DMS114 treated with DMSO at 0.1 percent for 48 hours (cell line): ENCODE results near the gene RMND1.
"Not testable (repeated sequence)": the region's sequence is repeated elsewhere in the genome, so short reads cannot be mapped to it uniquely, and the experiment has no call there.

Experiments
- DNase-seq: peaks from one replicate; lab custom pipeline; 2025; ENCODE audit not compliant: unreplicated experiment; lab: John Stamatoyannopoulos, UW

RMND1 gene

GRCh38 chr6:151452750-151453427 is 963 bp upstream of the RMND1 start:
- DNase-seq, result no peak

- no peak for DNase-seq
These were observed 443 bp downstream of the RMND1 start for GRCh38 chr6:151451417-151451949.

GRCh38 chr6:151450928-151451327 is 998 bp downstream of the RMND1 start:
- DNase-seq, result not testable (repeated sequence)

GRCh38 chr6:151448623-151449022 is 3.3 kb downstream of the RMND1 start:
- no peak for DNase-seq

- no peak for DNase-seq
These were observed 4.7 kb downstream of the RMND1 start for GRCh38 chr6:151447237-151447636.

GRCh38 chr6:151445482-151445881 is 6.4 kb downstream of the RMND1 start:
- no peak for DNase-seq

- no peak for DNase-seq
These were observed 7.9 kb downstream of the RMND1 start for GRCh38 chr6:151443911-151444621.

GRCh38 chr6:151443454-151443853 is 8.5 kb downstream of the RMND1 start:
- DNase-seq, result no peak

- DNase-seq, result no peak
These were observed 9.6 kb downstream of the RMND1 start for GRCh38 chr6:151442371-151442770.

- no peak for DNase-seq
These were observed 10.3 kb downstream of the RMND1 start for GRCh38 chr6:151441390-151442166.

GRCh38 chr6:151440930-151441329 is 11.0 kb downstream of the RMND1 start:
- DNase-seq, result no peak

- DNase-seq, result no peak
These were observed 11.4 kb downstream of the RMND1 start for GRCh38 chr6:151440498-151440897.

- DNase-seq, result no peak
These were observed 14.5 kb downstream of the RMND1 start for GRCh38 chr6:151437401-151437800.

GRCh38 chr6:151436802-151437201 is 15.1 kb downstream of the RMND1 start:
- DNase-seq, result no peak

- DNase-seq, result no peak
These were observed 15.6 kb downstream of the RMND1 start for GRCh38 chr6:151436300-151436699.

- no peak for DNase-seq
These were observed 17.6 kb downstream of the RMND1 start for GRCh38 chr6:151434369-151434768.

- no peak for DNase-seq
These were observed 19.3 kb downstream of the RMND1 start for GRCh38 chr6:151432651-151433050.

- no peak for DNase-seq
These were observed 20.6 kb downstream of the RMND1 start for GRCh38 chr6:151431337-151431736.

- no peak for DNase-seq
These were observed 21.0 kb downstream of the RMND1 start for GRCh38 chr6:151430886-151431285.

GRCh38 chr6:151428093-151428735 is 23.7 kb downstream of the RMND1 start:
- DNase-seq, result no peak

- DNase-seq, result no peak
These were observed 26.4 kb downstream of the RMND1 start for GRCh38 chr6:151425561-151425960.
